Activated CD8-positive, alpha-beta memory T cell treated with anti-CD3 and anti-CD28 coated beads for 48 hours (primary cell): ENCODE measurements around the gene GOLGA8O.
"Not testable (repeated sequence)": the region's sequence is repeated elsewhere in the genome, so short reads cannot be mapped to it uniquely, and the experiment has no call there.

ENCODE experiments used
- DNase-seq, 3 experiments: peaks; one replicate each; pipeline ENCODE4 v3.0.0-alpha.2; 2020; ENCODE audit warnings: low read depth in 2 of 3, low spot score in 2 of 3

The GOLGA8O gene

GRCh38 chr15:32455534-32455933 is at the start of gene GOLGA8O:
GOLGA8O (minus strand) TSS chr15:32455634; CDS start chr15:32455536, 98 bp downstream.
- not testable (repeated sequence) for DNase-seq

DNA sequence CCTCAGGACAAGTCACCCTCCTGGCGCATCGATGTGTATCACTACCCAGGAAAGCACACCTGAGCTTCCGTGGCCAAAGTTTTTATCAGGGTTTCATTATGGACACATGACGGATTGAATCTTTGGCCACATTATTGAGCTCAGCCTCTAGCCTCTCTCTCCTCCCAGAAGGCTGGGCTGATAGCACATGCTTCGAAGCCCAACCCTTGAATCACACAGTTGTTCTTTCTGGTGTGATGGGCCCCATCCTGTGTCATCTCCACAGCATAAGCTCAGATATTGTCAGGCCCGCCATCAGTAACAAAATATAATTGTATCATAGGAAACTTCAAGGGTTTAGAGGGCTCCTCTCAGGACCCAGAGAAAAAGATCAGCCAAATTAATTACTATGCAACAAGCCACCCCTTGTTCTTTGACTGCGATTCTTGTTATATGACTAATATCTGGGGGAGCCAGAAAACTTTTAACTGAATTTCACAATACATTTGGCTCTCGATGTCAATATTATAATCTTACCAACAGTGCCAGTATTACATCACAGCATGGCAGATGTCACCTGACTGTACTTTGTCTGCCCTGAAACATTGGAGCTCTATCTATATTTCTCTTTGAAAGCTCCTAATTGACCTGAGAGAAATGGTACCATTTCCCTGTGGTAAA is 48.8 kb upstream of the GOLGA8O start:
- DNase-seq, result not testable (repeated sequence)

- DNase-seq, result not testable (repeated sequence)
Measured at GRCh38 chr15:32502946-32503345, 47.5 kb upstream of the GOLGA8O start.

- not testable (repeated sequence) for DNase-seq
Measured at GRCh38 chr15:32492768-32493167, 37.3 kb upstream of the GOLGA8O start.

DNA sequence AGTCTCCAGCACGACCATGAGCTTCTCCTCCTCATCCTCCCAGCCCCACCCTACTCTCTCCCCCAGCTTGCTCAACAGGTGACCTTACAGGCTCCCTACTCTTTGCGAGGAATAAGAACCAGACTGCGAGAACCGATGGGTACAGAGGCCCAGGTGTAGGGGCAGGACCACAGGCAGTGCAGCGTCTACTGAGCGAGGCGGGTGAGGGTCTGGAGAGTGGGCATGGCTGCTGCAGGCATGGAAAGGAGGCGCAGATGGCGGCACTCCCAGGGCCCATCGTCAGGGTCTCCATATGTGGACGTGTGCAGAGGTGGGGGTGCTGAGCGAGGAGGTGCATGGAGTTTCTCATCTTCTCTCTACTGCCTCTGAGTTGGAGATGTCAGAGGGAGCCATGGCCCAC is 31.0 kb upstream of the GOLGA8O start:
- DNase-seq, result not testable (repeated sequence)

DNA sequence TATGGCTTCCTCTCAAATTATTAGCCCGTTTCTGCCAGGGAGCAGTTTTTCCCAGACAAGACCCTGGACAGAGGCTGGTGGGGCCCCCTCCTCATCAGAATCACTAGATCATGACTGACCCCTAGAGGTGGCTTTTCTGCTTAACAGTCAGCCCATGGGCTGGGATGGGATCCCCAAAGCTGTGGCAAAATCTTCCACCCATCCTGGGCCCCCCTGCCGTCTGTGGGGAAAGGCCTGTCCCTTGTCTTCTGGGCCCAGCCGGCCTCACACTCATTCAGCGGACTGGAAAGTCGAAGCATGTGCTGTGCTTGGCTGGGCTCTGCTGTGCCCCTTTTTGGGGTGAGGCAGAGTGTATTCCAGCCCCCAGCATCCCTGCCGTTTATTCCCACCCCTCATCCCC is 27.9 kb upstream of the GOLGA8O start:
- not testable (repeated sequence) for DNase-seq

DNA sequence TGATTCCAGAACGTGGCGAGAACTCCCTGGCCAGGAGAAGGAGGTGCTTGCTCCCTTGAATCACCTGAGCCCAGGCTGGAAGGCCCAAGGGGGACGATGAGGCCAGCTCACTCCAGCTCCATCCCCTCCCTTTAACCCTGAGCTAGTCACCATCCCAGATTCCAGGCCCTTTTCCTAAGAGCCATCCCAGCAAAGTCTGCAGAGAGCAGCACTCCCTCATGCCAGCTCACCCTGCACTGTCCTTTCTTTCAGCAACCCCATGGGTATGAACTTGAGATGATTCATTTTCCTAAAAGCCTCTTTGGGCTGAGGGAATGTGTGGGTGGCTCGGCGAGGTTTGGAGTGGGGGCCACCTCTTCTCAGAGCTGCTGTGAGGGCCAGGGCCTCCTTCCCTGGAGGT is 26.2 kb upstream of the GOLGA8O start:
- not testable (repeated sequence) for DNase-seq

GRCh38 chr15:32468076-32468475 is 12.6 kb upstream of the GOLGA8O start:
- DNase-seq, result not testable (repeated sequence)

- DNase-seq, result not testable (repeated sequence)
Measured at GRCh38 chr15:32440445-32440977, 14.9 kb downstream of the GOLGA8O start.

GRCh38 chr15:32434102-32434963 is 21.1 kb downstream of the GOLGA8O start:
- not testable (repeated sequence) for DNase-seq

- not testable (repeated sequence) for DNase-seq
Measured at GRCh38 chr15:32427635-32428034, 27.8 kb downstream of the GOLGA8O start.

- not testable (repeated sequence) for DNase-seq
Measured at GRCh38 chr15:32426511-32426910, 28.9 kb downstream of the GOLGA8O start.

DNA sequence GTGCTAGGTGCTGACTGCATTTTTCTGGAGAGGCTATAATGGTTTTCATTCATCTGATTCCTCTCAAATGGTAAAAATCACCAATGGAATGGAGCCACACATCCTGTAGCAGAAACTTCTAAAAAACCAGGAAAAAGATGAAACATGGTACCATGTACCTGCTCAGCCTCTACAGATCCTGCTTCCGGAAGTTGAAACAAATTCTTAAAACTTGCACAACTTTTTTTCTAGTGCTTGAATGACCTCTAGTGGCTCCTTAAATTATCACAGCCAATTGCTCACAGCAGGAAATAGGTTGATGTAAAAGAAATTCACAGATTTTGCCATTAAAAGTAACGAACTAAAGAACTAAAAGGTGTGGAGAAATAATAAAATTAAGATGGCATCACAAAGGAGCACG is 47.5 kb downstream of the GOLGA8O start:
- not testable (repeated sequence) for DNase-seq

DNA sequence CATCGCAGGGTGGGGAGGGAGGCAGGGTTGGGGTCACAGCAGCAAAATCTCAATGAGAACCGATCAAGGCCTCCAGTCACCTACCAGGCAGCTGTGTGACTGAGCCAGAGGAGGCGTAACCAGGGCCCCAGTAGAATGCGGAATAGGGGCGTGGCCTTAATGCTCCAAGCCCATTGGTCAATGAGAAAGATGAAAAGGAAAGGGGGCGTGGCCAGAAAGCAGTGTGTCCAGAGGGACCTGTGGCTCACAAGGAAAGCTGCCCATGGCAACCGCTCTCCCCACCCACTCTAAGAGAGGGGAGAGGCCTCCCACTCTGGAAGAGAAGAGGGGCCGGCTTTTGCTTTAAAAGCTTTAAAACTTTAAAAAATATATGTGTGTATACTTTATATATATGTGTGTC is 52.2 kb downstream of the GOLGA8O start, which contains the start of gene GOLGA8K:
GOLGA8K (minus strand) TSS at position 101 of the 400 bp plus-strand sequence; CDS start at position 3, 98 bp downstream.
- DNase-seq, result not testable (repeated sequence)

- not testable (repeated sequence) for DNase-seq
Measured at GRCh38 chr15:32396522-32396921, 58.9 kb downstream of the GOLGA8O start.
